Measurements from ENCODE around the gene MBD5. TPM values are rescaled to one million over a fixed set of nuclear protein-coding genes. Genes with fewer than 3 reads are reported as not detected.

MBD5 gene
- polyA plus RNA-seq, 1 of the 3 experiments (the other 2 are of a cell fraction), result 7.4 TPM

DNA sequence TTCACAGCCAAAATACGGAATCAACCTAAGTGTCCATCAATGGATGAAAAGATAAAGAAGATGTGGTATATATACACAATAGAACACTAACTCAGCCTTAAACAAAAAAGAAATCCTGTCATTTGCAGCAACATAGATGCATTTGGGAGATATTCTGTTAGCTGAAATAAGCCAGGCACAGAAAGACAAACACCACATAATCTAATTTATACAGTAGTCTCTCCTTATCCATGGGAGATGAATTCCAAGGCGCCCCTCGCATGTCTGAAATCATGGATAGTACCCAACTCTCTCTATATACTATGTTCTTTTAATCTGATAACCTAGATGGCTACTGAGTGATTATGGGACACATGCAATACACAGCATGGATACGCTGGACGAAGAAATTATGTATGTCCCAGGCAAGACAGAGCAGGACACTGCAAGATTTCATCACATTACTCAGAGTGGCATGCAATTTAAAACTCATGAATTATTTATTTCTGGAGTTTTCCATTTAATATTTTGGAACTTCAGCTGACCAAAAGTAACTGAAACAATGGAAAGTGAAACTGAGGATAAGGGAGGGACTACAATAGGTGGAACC, 39.9 kb upstream of the MBD5 start (continued):
- no peak for TF ChIP-seq RFX5 (IDR thresholded peaks at IDR 0.05; ENCODE audit: low read length)

DNA sequence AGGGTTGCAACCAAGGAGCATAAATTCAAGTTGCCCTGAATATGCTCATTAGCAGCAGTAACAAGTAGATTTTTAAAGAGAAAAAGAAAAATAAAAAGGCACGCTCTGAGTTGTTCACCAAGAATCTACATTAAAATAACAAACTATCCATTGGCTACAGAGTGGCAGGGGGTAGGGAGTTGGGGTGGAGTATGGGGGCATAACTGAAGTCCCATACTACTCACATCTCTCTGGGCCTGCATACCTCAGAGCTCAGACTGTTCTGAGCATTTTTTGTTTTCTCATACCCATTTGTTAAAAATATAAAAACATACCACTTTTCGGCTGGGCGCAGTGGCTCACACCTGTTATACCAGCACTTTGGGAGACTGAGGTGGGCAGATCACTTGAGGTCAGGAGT, 31.8 kb upstream of the MBD5 start:
- CTCF ChIA-PET, result interaction anchor here (0.5 to 2.5 kb wide), 22 partner anchors 8 to 598 kb away, joined by 3 to 46 read pairs (median 4); partner anchors contain the start of gene ORC4
- 92% methylated on average over 3 of the region's 3 CpGs for WGBS (ENCODE audit: low lambda C conversion rate)
- H3K9me3 ChIP-seq, result no peaks in the 10 kb centered on the region
- POLR2A ChIA-PET, result interaction anchor here (0.7 kb wide), 1 partner anchor 655 kb away, joined by 3 read pairs; no protein-coding TSS in a partner anchor
- H3K4me3 ChIP-seq (ENCODE audit: low read depth in 2 of 2, low read length in 1 of 2), result no peak overlapping the region
- H3K27ac ChIP-seq (ENCODE audit: low read depth in 2 of 2, low read length in 1 of 2), result no peak overlapping the region
- no peaks in the 10 kb centered on the region for H4K20me1 ChIP-seq (ENCODE audit: insufficient read depth)
- no peak overlapping the region for H2AFZ ChIP-seq (ENCODE audit: low read depth)
- no peaks in the 10 kb centered on the region for H3K9me2 ChIP-seq
- H3K27me3 ChIP-seq (ENCODE audit: insufficient read depth), result no peaks in the 10 kb centered on the region
- TF ChIP-seq SMC3 (IDR thresholded peaks at IDR 0.05; ENCODE audit: low read depth, low read length) (no peak), RFX5 (IDR thresholded peaks at IDR 0.05; ENCODE audit: low read length) (no peak), POLR2AphosphoS5 (IDR thresholded peaks at IDR 0.05; ENCODE audit: low read depth, low read length) (no peak), MEF2A (IDR thresholded peaks at IDR 0.05; ENCODE audit: borderline replicate concordance, low read depth) (no peak), GATA2 (CRISPR knock-in tag; IDR thresholded peaks at IDR 0.05) (no peak), GABPA (IDR thresholded peaks at IDR 0.05; ENCODE audit: low read depth) (no peak)
- TF ChIP-seq, protein P1, sequence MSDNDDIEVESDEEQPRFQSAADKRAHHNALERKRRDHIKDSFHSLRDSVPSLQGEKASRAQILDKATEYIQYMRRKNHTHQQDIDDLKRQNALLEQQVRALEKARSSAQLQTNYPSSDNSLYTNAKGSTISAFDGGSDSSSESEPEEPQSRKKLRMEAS (IDR thresholded peaks at IDR 0.05; ENCODE audit: low read depth), result no peak
- TF ChIP-seq, protein P2, sequence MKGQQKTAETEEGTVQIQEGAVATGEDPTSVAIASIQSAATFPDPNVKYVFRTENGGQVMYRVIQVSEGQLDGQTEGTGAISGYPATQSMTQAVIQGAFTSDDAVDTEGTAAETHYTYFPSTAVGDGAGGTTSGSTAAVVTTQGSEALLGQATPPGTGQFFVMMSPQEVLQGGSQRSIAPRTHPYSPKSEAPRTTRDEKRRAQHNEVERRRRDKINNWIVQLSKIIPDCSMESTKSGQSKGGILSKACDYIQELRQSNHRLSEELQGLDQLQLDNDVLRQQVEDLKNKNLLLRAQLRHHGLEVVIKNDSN (IDR thresholded peaks at IDR 0.05; ENCODE audit: borderline replicate concordance, low read depth), result no peak
- no peaks in the 10 kb centered on the region for H3K4me1 ChIP-seq (ENCODE audit: control insufficient read depth in 1 of 2, insufficient read depth in 2 of 2, low read depth in 1 of 2, low read length in 1 of 2)
- H3F3A ChIP-seq (replicated peaks; ENCODE audit: insufficient read depth), result peaks cover 3% of the 10 kb centered on the region
- H3K79me2 ChIP-seq (ENCODE audit: insufficient read depth), result peaks cover 72% of the 10 kb centered on the region
- DNase-seq, result no peak
- H3K4me2 ChIP-seq, result no peak overlapping the region
- no peaks in the 10 kb centered on the region for H3K36me3 ChIP-seq (replicated peaks in 1 of 2; ENCODE audit: control insufficient read depth in 1 of 2, insufficient read depth in 2 of 2, low read length in 1 of 2)
- H3K9ac ChIP-seq, result no peak overlapping the region

DNA sequence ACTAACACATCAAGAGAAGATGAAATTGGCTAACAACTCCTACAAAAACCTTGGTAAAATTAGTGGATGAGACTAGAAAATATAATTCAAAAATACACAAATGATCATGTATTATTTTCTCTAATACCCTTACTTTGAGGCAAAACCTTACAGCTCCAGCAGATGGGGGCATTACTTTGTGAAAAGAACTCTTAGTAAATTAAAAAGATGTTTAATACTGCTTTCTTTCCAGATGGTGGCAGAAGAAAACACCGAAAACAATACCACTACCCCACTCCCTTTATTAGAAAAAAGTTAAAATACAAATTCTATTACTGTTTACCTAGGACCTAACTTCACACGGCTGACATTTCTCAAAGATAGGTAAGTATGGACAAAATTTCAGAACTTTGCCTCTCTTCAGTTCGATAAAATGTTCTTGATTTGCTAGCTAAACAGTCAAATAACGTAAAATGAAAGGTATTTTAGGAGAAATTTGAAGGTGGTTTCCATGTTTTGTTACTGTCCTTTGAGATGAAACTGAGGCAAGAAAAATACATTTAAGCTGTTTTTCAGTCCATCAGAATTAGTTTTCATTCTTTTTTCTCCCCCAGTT, 31.0 kb upstream of the MBD5 start:
- ChIA-PET POLR2A (no interaction called here), CTCF (interaction anchor here (0.5 to 2.5 kb wide), 28 partner anchors 8 to 980 kb away, joined by 3 to 46 read pairs (median 4); partner anchors contain the start of gene ORC4)
- DNase-seq, result peak; percentile 39
- Histone ChIP-seq H4K20me1 (ENCODE audit: insufficient read depth) (no peaks in the 10 kb centered on the region), H3K4me3 (ENCODE audit: low read depth in 2 of 2, low read length in 1 of 2) (no peak overlapping the region), H3K79me2 (ENCODE audit: insufficient read depth) (peaks cover 75% of the 10 kb centered on the region), H3K27me3 (ENCODE audit: insufficient read depth) (no peaks in the 10 kb centered on the region), H3K9ac (no peak overlapping the region), H3K27ac (ENCODE audit: low read depth in 2 of 2, low read length in 1 of 2) (no peak overlapping the region), H3F3A (replicated peaks; ENCODE audit: insufficient read depth) (peaks cover 3% of the 10 kb centered on the region), H3K4me2 (no peak overlapping the region), H2AFZ (ENCODE audit: low read depth) (no peak overlapping the region), H3K36me3 (replicated peaks in 1 of 2; ENCODE audit: control insufficient read depth in 1 of 2, insufficient read depth in 2 of 2, low read length in 1 of 2) (no peaks in the 10 kb centered on the region), H3K9me3 (no peaks in the 10 kb centered on the region), H3K9me2 (no peaks in the 10 kb centered on the region), H3K4me1 (ENCODE audit: control insufficient read depth in 1 of 2, insufficient read depth in 2 of 2, low read depth in 1 of 2, low read length in 1 of 2) (no peaks in the 10 kb centered on the region)
- 76% methylated on average over 4 of the region's 4 CpGs for WGBS (ENCODE audit: low lambda C conversion rate)
- TF ChIP-seq GATA2 (CRISPR knock-in tag; IDR thresholded peaks at IDR 0.05) (no peak), CHD2 (IDR thresholded peaks at IDR 0.05; ENCODE audit: low read length, partially characterized antibody) (no peak), RXRA (IDR thresholded peaks at IDR 0.05; ENCODE audit: borderline replicate concordance, low read depth) (no peak), RAD21 (IDR thresholded peaks at IDR 0.05; ENCODE audit: low read length) (peak; percentile 89), NFIC (IDR thresholded peaks at IDR 0.05; ENCODE audit: borderline replicate concordance) (no peak), FOXJ3 (CRISPR knock-in tag; IDR thresholded peaks at IDR 0.05) (no peak), EZH2phosphoT487 (IDR thresholded peaks at IDR 0.05; ENCODE audit: borderline replicate concordance, low read depth) (no peak), RCOR1 (IDR thresholded peaks at IDR 0.05; ENCODE audit: low read length) (no peak), FOXM1 (IDR thresholded peaks at IDR 0.05; ENCODE audit: low read depth) (no peak), NRF1 (IDR thresholded peaks at IDR 0.05; ENCODE audit: low read depth, low read length) (no peak), YY1 (IDR thresholded peaks at IDR 0.05; ENCODE audit: low read depth) (no peak), SMC3 (IDR thresholded peaks at IDR 0.05; ENCODE audit: low read depth, low read length) (peak; percentile 67), TAF1 (IDR thresholded peaks at IDR 0.05; ENCODE audit: borderline replicate concordance, low read depth, low read length) (no peak), JUND (IDR thresholded peaks at IDR 0.05) (no peak), FOSL2 (IDR thresholded peaks at IDR 0.05; ENCODE audit: borderline replicate concordance, low read depth) (no peak), GABPA (IDR thresholded peaks at IDR 0.05; ENCODE audit: low read depth) (no peak), POLR2AphosphoS5 (IDR thresholded peaks at IDR 0.05; ENCODE audit: low read depth, low read length) (no peak)
- TF ChIP-seq, protein P3, sequence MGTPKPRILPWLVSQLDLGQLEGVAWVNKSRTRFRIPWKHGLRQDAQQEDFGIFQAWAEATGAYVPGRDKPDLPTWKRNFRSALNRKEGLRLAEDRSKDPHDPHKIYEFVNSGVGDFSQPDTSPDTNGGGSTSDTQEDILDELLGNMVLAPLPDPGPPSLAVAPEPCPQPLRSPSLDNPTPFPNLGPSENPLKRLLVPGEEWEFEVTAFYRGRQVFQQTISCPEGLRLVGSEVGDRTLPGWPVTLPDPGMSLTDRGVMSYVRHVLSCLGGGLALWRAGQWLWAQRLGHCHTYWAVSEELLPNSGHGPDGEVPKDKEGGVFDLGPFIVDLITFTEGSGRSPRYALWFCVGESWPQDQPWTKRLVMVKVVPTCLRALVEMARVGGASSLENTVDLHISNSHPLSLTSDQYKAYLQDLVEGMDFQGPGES (IDR thresholded peaks at IDR 0.05; ENCODE audit: low read depth, low read length), result no peak
- TF ChIP-seq, protein P4, sequence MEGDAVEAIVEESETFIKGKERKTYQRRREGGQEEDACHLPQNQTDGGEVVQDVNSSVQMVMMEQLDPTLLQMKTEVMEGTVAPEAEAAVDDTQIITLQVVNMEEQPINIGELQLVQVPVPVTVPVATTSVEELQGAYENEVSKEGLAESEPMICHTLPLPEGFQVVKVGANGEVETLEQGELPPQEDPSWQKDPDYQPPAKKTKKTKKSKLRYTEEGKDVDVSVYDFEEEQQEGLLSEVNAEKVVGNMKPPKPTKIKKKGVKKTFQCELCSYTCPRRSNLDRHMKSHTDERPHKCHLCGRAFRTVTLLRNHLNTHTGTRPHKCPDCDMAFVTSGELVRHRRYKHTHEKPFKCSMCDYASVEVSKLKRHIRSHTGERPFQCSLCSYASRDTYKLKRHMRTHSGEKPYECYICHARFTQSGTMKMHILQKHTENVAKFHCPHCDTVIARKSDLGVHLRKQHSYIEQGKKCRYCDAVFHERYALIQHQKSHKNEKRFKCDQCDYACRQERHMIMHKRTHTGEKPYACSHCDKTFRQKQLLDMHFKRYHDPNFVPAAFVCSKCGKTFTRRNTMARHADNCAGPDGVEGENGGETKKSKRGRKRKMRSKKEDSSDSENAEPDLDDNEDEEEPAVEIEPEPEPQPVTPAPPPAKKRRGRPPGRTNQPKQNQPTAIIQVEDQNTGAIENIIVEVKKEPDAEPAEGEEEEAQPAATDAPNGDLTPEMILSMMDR (IDR thresholded peaks at IDR 0.05), result peak; percentile 92

All from SK-N-SH (cell line).